ENCODE results near the gene B3GALNT1. TPM values are rescaled to one million over a fixed set of nuclear protein-coding genes. Genes with fewer than 3 reads are reported as not detected.

The B3GALNT1 gene
- total RNA-seq, 4 donors from 2014 or later: 1.6 to 6.1 (median 3.9) TPM

- no peak for TF ChIP-seq POLR2A (IDR thresholded peaks at IDR 0.05)
Measured at GRCh38 chr3:161148832-161149475, 43.8 kb upstream of the B3GALNT1 start.

GRCh38 chr3:161142486-161142885, 37.3 kb upstream of the B3GALNT1 start:
- WGBS, 2 donors (ENCODE audit: low coverage in 1 of 2): 14 to 40% methylated on average over 1 of the region's 1 CpG
- Histone ChIP-seq H3K27me3 (no peaks in the 10 kb centered on the region), H3K9me3 (no peaks in the 10 kb centered on the region), H3K4me1 (peaks cover 0 to 4% (median 0%) of the 10 kb centered on the region in 3 donors), H3K27ac (no peak overlapping the region), H3K36me3 (no peaks in the 10 kb centered on the region), H3K4me3 (no peak overlapping the region)
- TF ChIP-seq EP300 (IDR thresholded peaks at IDR 0.05): no peak
- TF ChIP-seq POLR2AphosphoS5 (IDR thresholded peaks at IDR 0.05): no peak
- TF ChIP-seq CTCF (IDR thresholded peaks at IDR 0.05): no peak
- no peak for ATAC-seq

More at GRCh38 chr3:161148832-161149475, 43.8 kb upstream of the B3GALNT1 start:
- Histone ChIP-seq H3K4me1 (no peaks in the 10 kb centered on the region), H3K9me3 (no peaks in the 10 kb centered on the region), H3K27me3 (no peaks in the 10 kb centered on the region), H3K27ac (no peak overlapping the region), H3K4me3 (no peak overlapping the region), H3K36me3 (no peaks in the 10 kb centered on the region)
- 81 to 93% methylated on average over 4 of the region's 4 CpGs for WGBS, 2 donors (ENCODE audit: low coverage in 1 of 2)
- no peak for ATAC-seq

- TF ChIP-seq POLR2A (IDR thresholded peaks at IDR 0.05) (no peak), CTCF (IDR thresholded peaks at IDR 0.05) (no peak), POLR2AphosphoS5 (IDR thresholded peaks at IDR 0.05) (no peak), EP300 (IDR thresholded peaks at IDR 0.05) (no peak)
- no peaks in the 10 kb centered on the region for H3K9me3 ChIP-seq
- no peak overlapping the region for H3K27ac ChIP-seq
- no peak overlapping the region for H3K4me3 ChIP-seq
- no peak for ATAC-seq
- peaks cover 0 to 4% (median 0%) of the 10 kb centered on the region in 3 donors for H3K4me1 ChIP-seq
- no peaks in the 10 kb centered on the region for H3K27me3 ChIP-seq
- WGBS, 2 donors (ENCODE audit: low coverage in 1 of 2): 69 to 80% methylated on average over 3 of the region's 3 CpGs
- H3K36me3 ChIP-seq: no peaks in the 10 kb centered on the region
Measured at GRCh38 chr3:161139686-161140085, 34.5 kb upstream of the B3GALNT1 start.

GRCh38 chr3:161137260-161137659, 32.1 kb upstream of the B3GALNT1 start:
- Histone ChIP-seq H3K9me3 (no peaks in the 10 kb centered on the region), H3K4me1 (peaks cover 0 to under 1% (median 0%) of the 10 kb centered on the region in 3 donors), H3K27me3 (no peaks in the 10 kb centered on the region), H3K36me3 (no peaks in the 10 kb centered on the region), H3K27ac (no peak overlapping the region), H3K4me3 (no peak overlapping the region)
- ATAC-seq: no peak
- TF ChIP-seq EP300 (IDR thresholded peaks at IDR 0.05) (no peak), POLR2A (IDR thresholded peaks at IDR 0.05) (no peak), POLR2AphosphoS5 (IDR thresholded peaks at IDR 0.05) (no peak), CTCF (IDR thresholded peaks at IDR 0.05) (no peak)
- 54 to 65% methylated on average over 2 of the region's 2 CpGs for WGBS, 2 donors (ENCODE audit: low coverage in 1 of 2)

GRCh38 chr3:161132391-161132790, 27.2 kb upstream of the B3GALNT1 start:
- no peaks in the 10 kb centered on the region for H3K27me3 ChIP-seq
- TF ChIP-seq EP300 (IDR thresholded peaks at IDR 0.05) (no peak), CTCF (IDR thresholded peaks at IDR 0.05) (no peak), POLR2A (IDR thresholded peaks at IDR 0.05) (no peak), POLR2AphosphoS5 (IDR thresholded peaks at IDR 0.05) (no peak)
- H3K36me3 ChIP-seq: no peaks in the 10 kb centered on the region
- 100% methylated on average over 1 of the region's 1 CpG for WGBS, 2 donors (ENCODE audit: low coverage in 1 of 2)
- H3K27ac ChIP-seq: no peak overlapping the region
- no peak for ATAC-seq
- peaks cover 0 to 2% (median 0%) of the 10 kb centered on the region in 3 donors for H3K9me3 ChIP-seq
- no peaks in the 10 kb centered on the region for H3K4me1 ChIP-seq
- H3K4me3 ChIP-seq: no peak overlapping the region

All from gastroesophageal sphincter (tissue), 4 donors.